Measurements from ENCODE around the gene ELFN1. TPM values are rescaled to one million over a fixed set of nuclear protein-coding genes. Genes with fewer than 3 reads are reported as not detected.

Gene ELFN1
- total and polyA plus RNA-seq, 9 of the 15 experiments (the other 6 are each of a cell fraction or from before 2014, with no cell fraction given) = 0.04 to 0.64 (median 0.18) TPM; not detected in 2

DNA sequence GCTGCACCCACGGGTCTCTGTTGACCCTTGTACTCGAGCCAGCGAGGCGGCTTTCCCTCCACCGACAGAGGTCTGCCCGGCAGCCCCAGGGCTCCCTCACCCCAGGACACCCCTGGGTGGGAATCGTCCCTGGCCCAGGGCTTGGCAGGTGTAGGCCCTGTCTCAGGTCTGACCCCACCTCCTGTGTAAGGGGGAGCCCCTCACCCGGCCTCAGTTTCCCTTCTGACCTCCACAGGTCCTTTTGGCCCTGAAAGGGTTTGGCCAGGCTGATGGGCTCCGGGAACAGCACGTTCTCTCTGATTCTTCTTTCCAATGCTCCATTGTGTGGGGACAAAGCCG lies 25.0 kb upstream of the ELFN1 start (continued):
- TF ChIP-seq, protein P1, sequence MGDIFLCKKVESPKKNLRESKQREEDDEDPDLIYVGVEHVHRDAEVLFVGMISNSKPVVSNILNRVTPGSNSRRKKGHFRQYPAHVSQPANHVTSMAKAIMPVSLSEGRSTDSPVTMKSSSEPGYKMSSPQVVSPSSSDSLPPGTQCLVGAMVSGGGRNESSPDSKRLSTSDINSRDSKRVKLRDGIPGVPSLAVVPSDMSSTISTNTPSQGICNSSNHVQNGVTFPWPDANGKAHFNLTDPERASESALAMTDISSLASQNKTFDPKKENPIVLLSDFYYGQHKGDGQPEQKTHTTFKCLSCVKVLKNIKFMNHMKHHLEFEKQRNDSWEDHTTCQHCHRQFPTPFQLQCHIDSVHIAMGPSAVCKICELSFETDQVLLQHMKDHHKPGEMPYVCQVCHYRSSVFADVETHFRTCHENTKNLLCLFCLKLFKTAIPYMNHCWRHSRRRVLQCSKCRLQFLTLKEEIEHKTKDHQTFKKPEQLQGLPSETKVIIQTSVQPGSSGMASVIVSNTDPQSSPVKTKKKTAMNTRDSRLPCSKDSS (IDR thresholded peaks at IDR 0.05; ENCODE audit: low read depth, partially characterized antibody) = no peak
- no peak for TF ChIP-seq HDAC3 (IDR thresholded peaks at IDR 0.05; ENCODE audit: borderline replicate concordance, partially characterized antibody)
- no peak for TF ChIP-seq E2F3 (CRISPR knock-in tag; IDR thresholded peaks at IDR 0.05)
- TF ChIP-seq HMGN3 (IDR thresholded peaks at IDR 0.05; ENCODE audit: borderline replicate concordance, extremely low read depth, insufficient read length, low read depth, low read length) = no peak
- TF ChIP-seq, protein P2, sequence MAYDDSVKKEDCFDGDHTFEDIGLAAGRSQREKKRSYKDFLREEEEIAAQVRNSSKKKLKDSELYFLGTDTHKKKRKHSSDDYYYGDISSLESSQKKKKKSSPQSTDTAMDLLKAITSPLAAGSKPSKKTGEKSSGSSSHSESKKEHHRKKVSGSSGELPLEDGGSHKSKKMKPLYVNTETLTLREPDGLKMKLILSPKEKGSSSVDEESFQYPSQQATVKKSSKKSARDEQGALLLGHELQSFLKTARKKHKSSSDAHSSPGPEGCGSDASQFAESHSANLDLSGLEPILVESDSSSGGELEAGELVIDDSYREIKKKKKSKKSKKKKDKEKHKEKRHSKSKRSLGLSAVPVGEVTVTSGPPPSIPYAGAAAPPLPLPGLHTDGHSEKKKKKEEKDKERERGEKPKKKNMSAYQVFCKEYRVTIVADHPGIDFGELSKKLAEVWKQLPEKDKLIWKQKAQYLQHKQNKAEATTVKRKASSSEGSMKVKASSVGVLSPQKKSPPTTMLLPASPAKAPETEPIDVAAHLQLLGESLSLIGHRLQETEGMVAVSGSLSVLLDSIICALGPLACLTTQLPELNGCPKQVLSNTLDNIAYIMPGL (CRISPR knock-in tag; IDR thresholded peaks at IDR 0.05) = no peak
- no peak for TF ChIP-seq ZBTB7A (IDR thresholded peaks at IDR 0.05; ENCODE audit: borderline replicate concordance, control insufficient read depth, low read depth, low read length)
- TF ChIP-seq, protein P3, sequence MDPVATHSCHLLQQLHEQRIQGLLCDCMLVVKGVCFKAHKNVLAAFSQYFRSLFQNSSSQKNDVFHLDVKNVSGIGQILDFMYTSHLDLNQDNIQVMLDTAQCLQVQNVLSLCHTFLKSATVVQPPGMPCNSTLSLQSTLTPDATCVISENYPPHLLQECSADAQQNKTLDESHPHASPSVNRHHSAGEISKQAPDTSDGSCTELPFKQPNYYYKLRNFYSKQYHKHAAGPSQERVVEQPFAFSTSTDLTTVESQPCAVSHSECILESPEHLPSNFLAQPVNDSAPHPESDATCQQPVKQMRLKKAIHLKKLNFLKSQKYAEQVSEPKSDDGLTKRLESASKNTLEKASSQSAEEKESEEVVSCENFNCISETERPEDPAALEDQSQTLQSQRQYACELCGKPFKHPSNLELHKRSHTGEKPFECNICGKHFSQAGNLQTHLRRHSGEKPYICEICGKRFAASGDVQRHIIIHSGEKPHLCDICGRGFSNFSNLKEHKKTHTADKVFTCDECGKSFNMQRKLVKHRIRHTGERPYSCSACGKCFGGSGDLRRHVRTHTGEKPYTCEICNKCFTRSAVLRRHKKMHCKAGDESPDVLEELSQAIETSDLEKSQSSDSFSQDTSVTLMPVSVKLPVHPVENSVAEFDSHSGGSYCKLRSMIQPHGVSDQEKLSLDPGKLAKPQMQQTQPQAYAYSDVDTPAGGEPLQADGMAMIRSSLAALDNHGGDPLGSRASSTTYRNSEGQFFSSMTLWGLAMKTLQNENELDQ (CRISPR knock-in tag; IDR thresholded peaks at IDR 0.05; ENCODE audit: borderline replicate concordance) = no peak
- TF ChIP-seq ZNF212 (CRISPR knock-in tag; IDR thresholded peaks at IDR 0.05) = no peak
- TF ChIP-seq, protein P4, sequence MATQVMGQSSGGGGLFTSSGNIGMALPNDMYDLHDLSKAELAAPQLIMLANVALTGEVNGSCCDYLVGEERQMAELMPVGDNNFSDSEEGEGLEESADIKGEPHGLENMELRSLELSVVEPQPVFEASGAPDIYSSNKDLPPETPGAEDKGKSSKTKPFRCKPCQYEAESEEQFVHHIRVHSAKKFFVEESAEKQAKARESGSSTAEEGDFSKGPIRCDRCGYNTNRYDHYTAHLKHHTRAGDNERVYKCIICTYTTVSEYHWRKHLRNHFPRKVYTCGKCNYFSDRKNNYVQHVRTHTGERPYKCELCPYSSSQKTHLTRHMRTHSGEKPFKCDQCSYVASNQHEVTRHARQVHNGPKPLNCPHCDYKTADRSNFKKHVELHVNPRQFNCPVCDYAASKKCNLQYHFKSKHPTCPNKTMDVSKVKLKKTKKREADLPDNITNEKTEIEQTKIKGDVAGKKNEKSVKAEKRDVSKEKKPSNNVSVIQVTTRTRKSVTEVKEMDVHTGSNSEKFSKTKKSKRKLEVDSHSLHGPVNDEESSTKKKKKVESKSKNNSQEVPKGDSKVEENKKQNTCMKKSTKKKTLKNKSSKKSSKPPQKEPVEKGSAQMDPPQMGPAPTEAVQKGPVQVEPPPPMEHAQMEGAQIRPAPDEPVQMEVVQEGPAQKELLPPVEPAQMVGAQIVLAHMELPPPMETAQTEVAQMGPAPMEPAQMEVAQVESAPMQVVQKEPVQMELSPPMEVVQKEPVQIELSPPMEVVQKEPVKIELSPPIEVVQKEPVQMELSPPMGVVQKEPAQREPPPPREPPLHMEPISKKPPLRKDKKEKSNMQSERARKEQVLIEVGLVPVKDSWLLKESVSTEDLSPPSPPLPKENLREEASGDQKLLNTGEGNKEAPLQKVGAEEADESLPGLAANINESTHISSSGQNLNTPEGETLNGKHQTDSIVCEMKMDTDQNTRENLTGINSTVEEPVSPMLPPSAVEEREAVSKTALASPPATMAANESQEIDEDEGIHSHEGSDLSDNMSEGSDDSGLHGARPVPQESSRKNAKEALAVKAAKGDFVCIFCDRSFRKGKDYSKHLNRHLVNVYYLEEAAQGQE (IDR thresholded peaks at IDR 0.05; ENCODE audit: borderline replicate concordance) = no peak
- TF ChIP-seq, protein P4 (CRISPR knock-in tag; IDR thresholded peaks at IDR 0.05; ENCODE audit: low read depth) = no peak
